HCT116 (cell line): Measurements from ENCODE around the gene SEC24B. TPM values are rescaled to one million over a fixed set of nuclear protein-coding genes. Genes with fewer than 3 reads are reported as not detected.

Source experiments
- ATAC-seq: fragments of 200-7000 bp; cut with Tn5 transposase; 2 replicates; pipeline ENCODE4 v1.9.1; 2020; ENCODE audit warnings: mild to moderate bottlenecking, moderate library complexity
- BruUV-seq: library from RNA; stranded (reverse); fragments of 400-500 nt; replicated peaks from 2 replicates; lab custom pipeline; 2021; lab: Mats Ljungman, UMichigan
- CTCF ChIA-PET: fragments of 300-600 bp; sonication (Branson Sonifier 250); formaldehyde crosslinking; loops from one replicate; lab custom pipeline; 2021; ENCODE audit warnings: antibody characterized with exemption; lab: Charles Lee
- POLR2A ChIA-PET: fragments of 300-600, 350-600 bp; sonication (Branson Sonifier 250); formaldehyde crosslinking; loops from one replicate; lab custom pipeline; 2021; ENCODE audit warnings: antibody characterized with exemption; lab: Charles Lee
- RAD21 ChIA-PET, 2 experiments: fragments of 300-600 bp; sonication (Branson Sonifier 250); formaldehyde crosslinking; loops; one replicate each; lab custom pipeline; 2023; ENCODE audit warnings: low total read pairs in 2 of 2; ENCODE audit not compliant: uncharacterized antibody in 2 of 2, unreplicated experiment in 2 of 2, low non-redundant PET in 1 of 2; lab: Charles Lee
- DNase-seq: peaks from one replicate; pipeline ENCODE4 v3.0.0-alpha.2; 2010; ENCODE audit warnings: low read depth, low spot score
- H2AFZ ChIP-seq: fragments of 200-600 bp; shearing (Covaris generic), sonication (generic); 2 replicates; pipeline ENCODE4 v1.6.1; 2017; ENCODE audit warnings: low read depth, mixed run types, mixed read lengths, antibody characterized with exemption, low read length; ENCODE audit not compliant: poor library complexity, severe bottlenecking
- H3K27ac ChIP-seq: 2 replicates; pipeline ENCODE4 v1.5.1; 2012; ENCODE audit warnings: low read depth, low read length
- H3K27me3 ChIP-seq: fragments of 200-600 bp; sonication (generic); 2 replicates; pipeline ENCODE4 v1.6.1; 2016; ENCODE audit warnings: mixed run types, low read length, mixed read lengths; ENCODE audit not compliant: insufficient read depth
- H3K36me3 ChIP-seq, 2 experiments: fragments of 200-500 bp in 1 of 2; fragments of 200-600 bp in 1 of 2; sonication (Bioruptor generic) in 1 of 2; sonication (generic) in 1 of 2; 2 replicates each; pipeline versions ENCODE4 v1.5.1 to v1.6.1; 2014 to 2016; ENCODE audit warnings: low read length in 2 of 2, inconsistent platforms in 1 of 2, mixed read lengths in 1 of 2, mixed run types in 1 of 2; ENCODE audit not compliant: insufficient read depth in 2 of 2, control insufficient read depth in 1 of 2
- H3K4me1 ChIP-seq, 2 experiments: fragments of 200-600 bp in 1 of 2; sonication (generic) in 1 of 2; 2 replicates each; pipeline versions ENCODE4 v1.5.1 to v1.6.1; 2012 to 2017; ENCODE audit warnings: low read length in 2 of 2, inconsistent platforms in 1 of 2, mild to moderate bottlenecking in 1 of 2, mixed read lengths in 1 of 2, mixed run types in 1 of 2, moderate library complexity in 1 of 2; ENCODE audit not compliant: insufficient read depth in 2 of 2, control insufficient read depth in 1 of 2
- H3K4me2 ChIP-seq: fragments of 200-600 bp; sonication (generic); 2 replicates; pipeline ENCODE4 v1.6.1; 2017; ENCODE audit warnings: mixed run types, low read length, mixed read lengths
- H3K4me3 ChIP-seq, 2 experiments: fragments of 200-600 bp in 1 of 2; sonication (generic) in 1 of 2; replicated peaks in 1 of 2; 2 replicates each; pipeline ENCODE4 v1.5.1; 2011 to 2016; ENCODE audit warnings: low read length in 2 of 2, control low read depth in 1 of 2, low read depth in 1 of 2, mild to moderate bottlenecking in 1 of 2, mixed read lengths in 1 of 2, mixed run types in 1 of 2
- H3K79me2 ChIP-seq: fragments of 200-600 bp; sonication (generic); 2 replicates; pipeline ENCODE4 v1.6.1; 2017; ENCODE audit warnings: mild to moderate bottlenecking, mixed run types, low read length, moderate library complexity, mixed read lengths; ENCODE audit not compliant: insufficient read depth
- H3K9ac ChIP-seq: fragments of 200-600 bp; sonication (generic); 2 replicates; pipeline ENCODE4 v1.6.1; 2016; ENCODE audit warnings: low read length, mixed read lengths
- H3K9me2 ChIP-seq: fragments of 200-600 bp; sonication (generic), shearing (Covaris generic); 2 replicates; pipeline ENCODE4 v1.6.1; 2017; ENCODE audit warnings: mixed run types, mild to moderate bottlenecking, moderate library complexity; ENCODE audit not compliant: insufficient read depth
- H3K9me3 ChIP-seq, 2 experiments: fragments of 200-500 bp in 1 of 2; fragments of 200-600 bp in 1 of 2; sonication (Bioruptor generic) in 1 of 2; sonication (generic) in 1 of 2; 2 replicates each; pipeline ENCODE4 v1.6.1; 2014 to 2017; ENCODE audit warnings: low read length in 2 of 2, mixed read lengths in 2 of 2, inconsistent platforms in 1 of 2, low read depth in 1 of 2, mild to moderate bottlenecking in 1 of 2, mixed run types in 1 of 2, moderate library complexity in 1 of 2; ENCODE audit not compliant: control insufficient read depth in 1 of 2, insufficient read depth in 1 of 2
- H4K20me1 ChIP-seq: fragments of 200-600 bp; sonication (generic), shearing (Covaris generic); 2 replicates; pipeline ENCODE4 v1.6.1; 2017; ENCODE audit warnings: mixed run types, mild to moderate bottlenecking, moderate library complexity; ENCODE audit not compliant: insufficient read depth
- ATF3 ChIP-seq: IDR thresholded peaks from 2 replicates; pipeline ENCODE4 v1.6.1; 2012
- CTCF ChIP-seq, 3 experiments: fragments of 200-600 bp in 1 of 3; sonication (generic) in 1 of 3; IDR thresholded peaks in 2 of 3; conservative IDR thresholded peaks in 1 of 3; 2 replicates each; pipeline ENCODE4 v1.5.1; 2012 to 2017; ENCODE audit warnings: low read depth in 2 of 3, low read length in 2 of 3, antibody characterized with exemption in 1 of 3, borderline replicate concordance in 1 of 3, control low read depth in 1 of 3, mild to moderate bottlenecking in 1 of 3, mixed read lengths in 1 of 3, mixed run types in 1 of 3, moderate library complexity in 1 of 3; ENCODE audit not compliant: insufficient read depth in 1 of 3
- ELF1 ChIP-seq: IDR thresholded peaks from 2 replicates; pipeline ENCODE4 v1.6.1; 2012; ENCODE audit warnings: low read depth, borderline replicate concordance
- FOSL1 ChIP-seq: IDR thresholded peaks from 2 replicates; pipeline ENCODE4 v1.6.1; 2012; ENCODE audit warnings: low read depth
- JUND ChIP-seq: IDR thresholded peaks from 2 replicates; pipeline ENCODE4 v1.6.1; 2012
- MAX ChIP-seq: IDR thresholded peaks from 2 replicates; pipeline ENCODE4 v1.6.1; 2012
- POLR2A ChIP-seq: IDR thresholded peaks from 2 replicates; pipeline ENCODE4 v1.7.0; 2011; ENCODE audit warnings: borderline replicate concordance; ENCODE audit not compliant: insufficient read depth, insufficient read length; ENCODE audit errors: extremely low read depth
- REST ChIP-seq: IDR thresholded peaks from 2 replicates; pipeline ENCODE4 v1.6.1; 2012; ENCODE audit warnings: low read depth
- SIN3A ChIP-seq: IDR thresholded peaks from 2 replicates; pipeline ENCODE4 v1.6.1; 2012; ENCODE audit warnings: low read depth
- SP1 ChIP-seq: IDR thresholded peaks from 2 replicates; pipeline ENCODE4 v1.6.1; 2012; ENCODE audit warnings: low read depth
- ZBTB33 ChIP-seq: IDR thresholded peaks from 2 replicates; pipeline ENCODE4 v1.6.1; 2011; ENCODE audit warnings: mild to moderate bottlenecking, low read length, moderate library complexity; ENCODE audit not compliant: insufficient replicate concordance; ENCODE audit errors: extremely low read depth
- intact Hi-C: fragments of 100-400 bp; cut with micrococcal nuclease; formaldehyde crosslinking; loops from 2 replicates; pipeline ENCODE4 v1.10.0; 2022
- total RNA-seq: library from RNA; stranded (reverse); gene quantifications from one replicate; pipeline ENCODE4 v1.2.1, GENCODE V29; 2021; ENCODE audit not compliant: unreplicated experiment

Gene SEC24B
- total RNA-seq, 1 experiment from 2014 or later: 33.0 TPM

- Histone ChIP-seq H3K27ac (no peak overlapping the region), H3K4me3 (no peak overlapping the region), H2AFZ (no peak overlapping the region), H3K9me2 (no peaks in the 10 kb centered on the region), H3K9ac (no peak overlapping the region), H3K9me3 (no peaks in the 10 kb centered on the region)
- intact Hi-C loops: loop anchor here (10.0 kb wide), 1 partner anchor 275 kb away; the partner anchor contains the start of gene CASP6
- no peak for DNase-seq
- TF ChIP-seq JUND (no peak), CTCF (IDR thresholded peaks at IDR 0.05 in 2 of 3, conservative IDR thresholded peaks at IDR 0.05 in 1 of 3; ENCODE audit: borderline replicate concordance in 1 of 3, insufficient read depth in 1 of 3, low read depth in 2 of 3, low read length in 2 of 3) (no peak), SIN3A (no peak), REST (no peak), ATF3 (no peak), POLR2A (no peak), MAX (no peak), SP1 (no peak), ELF1 (no peak), FOSL1 (no peak), ZBTB33 (no peak)
- TF ChIP-seq, all 23 proteins: peak for 0
- peaks cover 7 to 13% of the 10 kb centered on the region in 2 experiments; a peak in 3 of 4 replicates for H3K4me1 ChIP-seq
- H4K20me1 ChIP-seq: no peaks in the 10 kb centered on the region
- no peak overlapping the region for H3K4me2 ChIP-seq
- ATAC-seq: no peak
- no peaks in the 10 kb centered on the region for H3K27me3 ChIP-seq
- POLR2A ChIA-PET: no interaction called here
- peaks cover 12% of the 10 kb centered on the region for H3K79me2 ChIP-seq
- H3K36me3 ChIP-seq: no peaks in the 10 kb centered on the region; a peak in 1 of 4 replicates
- RAD21 ChIA-PET: no interaction called here
- no TSS peak for BruUV-seq
- CTCF ChIA-PET: no interaction called here
These were observed 4.1 kb upstream of the SEC24B start for GRCh38 chr4:109429545-109429944.
